ENCODE results near the gene STK4.
A peak's percentile ranks its signal among the peaks of the same experiment; 100 is the strongest.

STK4 gene

GRCh38 chr20:44966030-44966961, at the start of gene STK4:
Gene STK4, plus strand, starts transcription at chr20:44966512. Its CDS starts 57 bp downstream, at chr20:44966569.
- peak; percentile 89 for DNase-seq

GRCh38 chr20:44916586-44916985, 49.7 kb upstream of the STK4 start:
- no peak for DNase-seq

GRCh38 chr20:44917399-44917798, 48.9 kb upstream of the STK4 start:
- no peak for DNase-seq

- no peak for DNase-seq
Measured at GRCh38 chr20:44918342-44918741, 48.0 kb upstream of the STK4 start.

- no peak for DNase-seq
Measured at GRCh38 chr20:44918761-44919160, 47.6 kb upstream of the STK4 start.

GRCh38 chr20:44921447-44921846, 44.9 kb upstream of the STK4 start:
- DNase-seq: no peak

GRCh38 chr20:44924541-44924940, 41.8 kb upstream of the STK4 start:
- no peak for DNase-seq

GRCh38 chr20:44928595-44928994, 37.7 kb upstream of the STK4 start:
- DNase-seq: no peak

GRCh38 chr20:44930517-44931168, 35.7 kb upstream of the STK4 start:
- DNase-seq: no peak

GRCh38 chr20:44931911-44932310, 34.4 kb upstream of the STK4 start:
- no peak for DNase-seq

GRCh38 chr20:44932916-44933315, 33.4 kb upstream of the STK4 start:
- no peak for DNase-seq

GRCh38 chr20:44936510-44936909, 29.8 kb upstream of the STK4 start:
- DNase-seq: no peak

- no peak for DNase-seq
Measured at GRCh38 chr20:44938637-44939036, 27.7 kb upstream of the STK4 start.

- no peak for DNase-seq
Measured at GRCh38 chr20:44941120-44941691, 25.1 kb upstream of the STK4 start.

GRCh38 chr20:44942264-44942973, 23.9 kb upstream of the STK4 start:
- no peak for DNase-seq

- no peak for DNase-seq
Measured at GRCh38 chr20:44943828-44944227, 22.5 kb upstream of the STK4 start.

GRCh38 chr20:44945261-44945660, 21.1 kb upstream of the STK4 start:
- no peak for DNase-seq

- DNase-seq: no peak
Measured at GRCh38 chr20:44946271-44946852, 19.9 kb upstream of the STK4 start.

- no peak for DNase-seq
Measured at GRCh38 chr20:44948107-44948506, 18.2 kb upstream of the STK4 start.

- DNase-seq: no peak
Measured at GRCh38 chr20:44948513-44948912, 17.8 kb upstream of the STK4 start.

- DNase-seq: no peak
Measured at GRCh38 chr20:44950368-44950767, 15.9 kb upstream of the STK4 start.

- no peak for DNase-seq
Measured at GRCh38 chr20:44952731-44953130, 13.6 kb upstream of the STK4 start.

- no peak for DNase-seq
Measured at GRCh38 chr20:44954211-44954610, 12.1 kb upstream of the STK4 start.

Data from NCI-H510A (cell line).